ENCODE data around the gene NAGS. TPM values are rescaled to one million over a fixed set of nuclear protein-coding genes. Genes with fewer than 3 reads are reported as not detected.

Gene NAGS
- total and polyA plus RNA-seq, 2 experiments from 2014 or later = 14.0 to 14.4 TPM

DNA sequence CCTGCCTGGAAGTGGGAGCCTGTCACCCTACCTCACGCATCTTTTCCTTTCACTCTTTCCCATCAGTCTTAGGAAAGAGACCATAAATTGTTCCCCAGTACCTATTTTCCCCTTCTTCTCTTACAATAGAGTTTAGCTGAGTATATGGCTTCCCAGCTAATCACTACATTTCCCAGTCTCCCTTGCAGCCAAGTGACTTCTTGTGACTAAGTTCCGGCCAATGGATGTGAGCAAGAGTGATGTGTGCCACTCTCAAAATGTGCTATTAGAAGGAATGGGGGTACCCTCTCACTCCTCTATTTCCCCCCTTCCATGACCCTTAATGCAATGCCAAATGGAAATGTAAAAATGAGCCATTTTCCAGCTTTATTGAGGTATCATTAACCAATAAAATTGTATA lies 42.5 kb upstream of the NAGS start:
- Histone ChIP-seq H3K27me3 (peaks cover 14% of the 10 kb centered on the region), H4K20me1 (ENCODE audit: insufficient read depth, poor library complexity, severe bottlenecking) (no peaks in the 10 kb centered on the region), H3K4me3 (no peak overlapping the region), H3K4me1 (ENCODE audit: insufficient read depth) (no peaks in the 10 kb centered on the region), H3K27ac (no peak overlapping the region), H3K4me2 (no peak overlapping the region), H3K79me2 (no peaks in the 10 kb centered on the region), H3K36me3 (replicated peaks; ENCODE audit: insufficient read depth, low read depth) (no peaks in the 10 kb centered on the region), H3K9me3 (ENCODE audit: low read depth) (no peaks in the 10 kb centered on the region), H3K9me2 (replicated peaks; ENCODE audit: insufficient read depth) (no peaks in the 10 kb centered on the region), H2AFZ (no peak overlapping the region)
- TF ChIP-seq EZH2 (IDR thresholded peaks at IDR 0.05; ENCODE audit: borderline replicate concordance) (no peak), EZH2phosphoT487 (IDR thresholded peaks at IDR 0.05; ENCODE audit: low read depth, severe bottlenecking, unreplicated experiment) (no peak), CTCF (IDR thresholded peaks at IDR 0.05; ENCODE audit: poor library complexity) (no peak)
- WGBS (ENCODE audit: low lambda C conversion rate, missing lambda C conversion rate) = 81% methylated on average over 2 of the region's 2 CpGs
- DNase-seq (ENCODE audit: low spot score) = no peak

DNA sequence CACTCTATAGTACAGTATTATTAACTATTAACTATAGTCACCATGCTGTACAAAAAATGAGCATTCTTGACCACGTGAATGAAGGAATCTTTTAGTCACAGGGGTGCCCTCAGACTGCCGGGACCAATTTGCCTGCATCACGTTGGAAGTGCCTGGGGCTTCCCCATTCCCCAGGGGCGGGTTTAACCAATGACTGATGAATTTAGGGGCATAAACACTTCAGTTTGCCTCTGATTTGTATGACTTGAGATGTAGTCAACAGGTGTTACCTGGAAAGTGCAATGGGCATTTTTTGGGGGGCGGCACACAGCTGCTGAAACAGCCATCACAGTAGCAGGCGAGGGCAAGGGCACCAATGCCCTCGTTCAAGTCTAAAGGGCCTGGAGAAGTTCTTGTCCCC lies 41.9 kb upstream of the NAGS start:
- Histone ChIP-seq H3K27me3 (peaks cover 14% of the 10 kb centered on the region), H3K9me2 (replicated peaks; ENCODE audit: insufficient read depth) (no peaks in the 10 kb centered on the region), H3K27ac (no peak overlapping the region), H2AFZ (no peak overlapping the region), H3K36me3 (replicated peaks; ENCODE audit: insufficient read depth, low read depth) (no peaks in the 10 kb centered on the region), H3K4me1 (ENCODE audit: insufficient read depth) (no peaks in the 10 kb centered on the region), H3K79me2 (no peaks in the 10 kb centered on the region), H3K9me3 (ENCODE audit: low read depth) (no peaks in the 10 kb centered on the region), H3K4me3 (no peak overlapping the region), H3K4me2 (no peak overlapping the region), H4K20me1 (ENCODE audit: insufficient read depth, poor library complexity, severe bottlenecking) (no peaks in the 10 kb centered on the region)
- no peak for DNase-seq (ENCODE audit: low spot score)
- 75% methylated on average over 7 of the region's 7 CpGs for WGBS (ENCODE audit: low lambda C conversion rate, missing lambda C conversion rate)
- TF ChIP-seq CTCF (IDR thresholded peaks at IDR 0.05; ENCODE audit: poor library complexity) (no peak), EZH2 (IDR thresholded peaks at IDR 0.05; ENCODE audit: borderline replicate concordance) (no peak), EZH2phosphoT487 (IDR thresholded peaks at IDR 0.05; ENCODE audit: low read depth, severe bottlenecking, unreplicated experiment) (no peak)

GRCh38 chr17:43966276-43966675 lies 38.1 kb upstream of the NAGS start:
- Histone ChIP-seq H3K4me3 (no peak overlapping the region), H2AFZ (no peak overlapping the region), H3K27me3 (peaks cover 21% of the 10 kb centered on the region), H3K4me1 (ENCODE audit: insufficient read depth) (no peaks in the 10 kb centered on the region), H3K9me2 (replicated peaks; ENCODE audit: insufficient read depth) (no peaks in the 10 kb centered on the region), H3K9me3 (ENCODE audit: low read depth) (no peaks in the 10 kb centered on the region), H3K36me3 (replicated peaks; ENCODE audit: insufficient read depth, low read depth) (no peaks in the 10 kb centered on the region), H3K27ac (no peak overlapping the region), H3K79me2 (no peaks in the 10 kb centered on the region), H4K20me1 (ENCODE audit: insufficient read depth, poor library complexity, severe bottlenecking) (no peaks in the 10 kb centered on the region), H3K4me2 (no peak overlapping the region)
- no peak for DNase-seq (ENCODE audit: low spot score)
- WGBS (ENCODE audit: low lambda C conversion rate, missing lambda C conversion rate) = 78% methylated on average over 3 of the region's 3 CpGs
- TF ChIP-seq CTCF (IDR thresholded peaks at IDR 0.05; ENCODE audit: poor library complexity) (no peak), EZH2 (IDR thresholded peaks at IDR 0.05; ENCODE audit: borderline replicate concordance) (no peak), EZH2phosphoT487 (IDR thresholded peaks at IDR 0.05; ENCODE audit: low read depth, severe bottlenecking, unreplicated experiment) (no peak)

Data from hepatocyte (in vitro differentiated cells).